Measurements from ENCODE around the gene LRGUK. TPM values are rescaled to one million over a fixed set of nuclear protein-coding genes. Genes with fewer than 3 reads are reported as not detected.

LRGUK gene
- total RNA-seq, 1 experiment from 2014 or later = 0.19 TPM

DNA sequence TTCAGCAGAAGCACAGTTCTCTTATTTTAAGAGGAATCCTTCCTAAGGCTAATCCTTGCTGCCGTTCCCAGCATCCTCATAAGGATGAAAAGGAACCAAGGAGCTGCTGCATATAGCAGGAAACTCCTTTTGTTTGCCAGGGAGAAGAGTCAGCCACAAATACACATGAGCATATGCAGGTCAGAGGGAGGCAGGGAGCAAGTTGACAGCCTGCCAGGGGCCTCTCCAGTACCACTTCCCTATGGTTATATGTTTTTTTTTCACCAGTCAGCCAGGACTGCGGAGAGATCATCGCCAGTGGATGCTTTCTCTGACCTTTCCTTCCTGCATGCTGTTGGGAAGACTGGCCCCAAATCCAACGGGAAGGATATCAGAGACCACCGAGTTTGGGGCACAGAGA is 149.8 kb downstream of the LRGUK start:
- peaks cover 80% of the 10 kb centered on the region for H3K27me3 Mint-ChIP-seq (ENCODE audit: insufficient read depth, unreplicated experiment)
- H3K27ac Mint-ChIP-seq (ENCODE audit: low read depth, unreplicated experiment) = no peak overlapping the region
- intact Hi-C loops (cut with micrococcal nuclease) = no loop called here
- POLR2A ChIA-PET = no interaction called here
- DNase-seq (ENCODE audit: unreplicated experiment) = no peak
- CTCF ChIA-PET = interaction anchor here (0.6 kb wide), 2 partner anchors 215 to 1910 kb away, joined by 3 to 5 read pairs; no protein-coding TSS in a partner anchor
- TF ChIP-seq, protein P1, sequence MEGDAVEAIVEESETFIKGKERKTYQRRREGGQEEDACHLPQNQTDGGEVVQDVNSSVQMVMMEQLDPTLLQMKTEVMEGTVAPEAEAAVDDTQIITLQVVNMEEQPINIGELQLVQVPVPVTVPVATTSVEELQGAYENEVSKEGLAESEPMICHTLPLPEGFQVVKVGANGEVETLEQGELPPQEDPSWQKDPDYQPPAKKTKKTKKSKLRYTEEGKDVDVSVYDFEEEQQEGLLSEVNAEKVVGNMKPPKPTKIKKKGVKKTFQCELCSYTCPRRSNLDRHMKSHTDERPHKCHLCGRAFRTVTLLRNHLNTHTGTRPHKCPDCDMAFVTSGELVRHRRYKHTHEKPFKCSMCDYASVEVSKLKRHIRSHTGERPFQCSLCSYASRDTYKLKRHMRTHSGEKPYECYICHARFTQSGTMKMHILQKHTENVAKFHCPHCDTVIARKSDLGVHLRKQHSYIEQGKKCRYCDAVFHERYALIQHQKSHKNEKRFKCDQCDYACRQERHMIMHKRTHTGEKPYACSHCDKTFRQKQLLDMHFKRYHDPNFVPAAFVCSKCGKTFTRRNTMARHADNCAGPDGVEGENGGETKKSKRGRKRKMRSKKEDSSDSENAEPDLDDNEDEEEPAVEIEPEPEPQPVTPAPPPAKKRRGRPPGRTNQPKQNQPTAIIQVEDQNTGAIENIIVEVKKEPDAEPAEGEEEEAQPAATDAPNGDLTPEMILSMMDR (IDR thresholded peaks at IDR 0.05; ENCODE audit: unreplicated experiment) = no peak
- H3K36me3 Mint-ChIP-seq (ENCODE audit: insufficient read depth, unreplicated experiment) = no peaks in the 10 kb centered on the region
- no TSS peak for BruUV-seq (replicated peaks)
- no peak overlapping the region for H3K4me3 Mint-ChIP-seq (ENCODE audit: unreplicated experiment)
- H3K9me3 Mint-ChIP-seq (ENCODE audit: unreplicated experiment) = no peaks in the 10 kb centered on the region
- H3K4me1 Mint-ChIP-seq (ENCODE audit: insufficient read depth, unreplicated experiment) = no peaks in the 10 kb centered on the region

GRCh38 chr7:134278502-134279153 is 151.5 kb downstream of the LRGUK start:
- Mint-ChIP-seq H3K36me3 (ENCODE audit: insufficient read depth, unreplicated experiment) (no peaks in the 10 kb centered on the region), H3K27ac (ENCODE audit: low read depth, unreplicated experiment) (no peak overlapping the region), H3K27me3 (ENCODE audit: insufficient read depth, unreplicated experiment) (peaks cover 74% of the 10 kb centered on the region), H3K4me3 (ENCODE audit: unreplicated experiment) (no peak overlapping the region), H3K9me3 (ENCODE audit: unreplicated experiment) (no peaks in the 10 kb centered on the region), H3K4me1 (ENCODE audit: insufficient read depth, unreplicated experiment) (no peaks in the 10 kb centered on the region)
- intact Hi-C loops (cut with micrococcal nuclease) = no loop called here
- ChIA-PET POLR2A (no interaction called here), CTCF (interaction anchor here (0.7 kb wide), 2 partner anchors 70 to 110 kb away, joined by 3 to 4 read pairs; no protein-coding TSS in a partner anchor)
- BruUV-seq (replicated peaks) = no TSS peak
- no peak for DNase-seq (ENCODE audit: unreplicated experiment)
- TF ChIP-seq, protein P1 (IDR thresholded peaks at IDR 0.05; ENCODE audit: unreplicated experiment) = no peak

GRCh38 chr7:134279336-134279735 is 152.2 kb downstream of the LRGUK start:
- POLR2A ChIA-PET = no interaction called here
- TF ChIP-seq, protein P1 (IDR thresholded peaks at IDR 0.05; ENCODE audit: unreplicated experiment) = no peak
- peaks cover 74% of the 10 kb centered on the region for H3K27me3 Mint-ChIP-seq (ENCODE audit: insufficient read depth, unreplicated experiment)
- DNase-seq (ENCODE audit: unreplicated experiment) = no peak
- CTCF ChIA-PET = interaction anchor here (0.7 kb wide), 1 partner anchor 69 kb away, joined by 4 read pairs; no protein-coding TSS in a partner anchor
- intact Hi-C loops (cut with micrococcal nuclease) = no loop called here
- no peaks in the 10 kb centered on the region for H3K4me1 Mint-ChIP-seq (ENCODE audit: insufficient read depth, unreplicated experiment)
- H3K4me3 Mint-ChIP-seq (ENCODE audit: unreplicated experiment) = no peak overlapping the region
- BruUV-seq (replicated peaks) = no TSS peak
- H3K27ac Mint-ChIP-seq (ENCODE audit: low read depth, unreplicated experiment) = no peak overlapping the region
- no peaks in the 10 kb centered on the region for H3K9me3 Mint-ChIP-seq (ENCODE audit: unreplicated experiment)
- H3K36me3 Mint-ChIP-seq (ENCODE audit: insufficient read depth, unreplicated experiment) = no peaks in the 10 kb centered on the region

DNA sequence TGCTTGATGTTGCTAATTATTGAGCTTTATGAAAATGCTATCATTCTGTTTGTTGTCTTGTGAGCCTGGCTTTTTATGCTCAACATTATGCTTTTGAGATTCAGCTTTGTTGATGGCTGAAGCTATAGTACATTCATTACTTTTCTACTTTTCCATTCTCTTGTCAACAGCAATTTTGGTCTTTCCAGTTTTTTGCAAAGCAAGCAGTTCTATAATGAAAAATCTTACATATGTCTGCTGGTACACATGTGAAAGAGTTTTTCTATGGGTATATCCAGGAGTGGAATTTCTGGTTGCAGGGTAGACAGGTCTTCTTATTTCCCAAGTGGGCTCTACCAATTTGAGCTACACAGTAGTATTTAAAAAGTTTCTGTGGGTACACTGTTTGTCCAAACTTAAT is 152.8 kb downstream of the LRGUK start:
- intact Hi-C loops (cut with micrococcal nuclease) = no loop called here
- H3K4me3 Mint-ChIP-seq (ENCODE audit: unreplicated experiment) = no peak overlapping the region
- POLR2A ChIA-PET = no interaction called here
- TF ChIP-seq, protein P1 (IDR thresholded peaks at IDR 0.05; ENCODE audit: unreplicated experiment) = no peak
- H3K27me3 Mint-ChIP-seq (ENCODE audit: insufficient read depth, unreplicated experiment) = peaks cover 69% of the 10 kb centered on the region
- no TSS peak for BruUV-seq (replicated peaks)
- CTCF ChIA-PET = interaction anchor here (0.6 to 0.9 kb wide), 3 partner anchors 25 to 153 kb away, joined by 3 read pairs; no protein-coding TSS in a partner anchor
- no peak overlapping the region for H3K27ac Mint-ChIP-seq (ENCODE audit: low read depth, unreplicated experiment)
- no peaks in the 10 kb centered on the region for H3K36me3 Mint-ChIP-seq (ENCODE audit: insufficient read depth, unreplicated experiment)
- H3K4me1 Mint-ChIP-seq (ENCODE audit: insufficient read depth, unreplicated experiment) = no peaks in the 10 kb centered on the region
- no peaks in the 10 kb centered on the region for H3K9me3 Mint-ChIP-seq (ENCODE audit: unreplicated experiment)
- no peak for DNase-seq (ENCODE audit: unreplicated experiment)
